Measurements from ENCODE around the gene MLYCD.

The MLYCD gene

GRCh38 chr16:83969771-83970429 lies 71.0 kb downstream of the MLYCD start:
- ChIA-PET POLR2A (ENCODE audit: low non-redundant PET) (no interaction called here), CTCF (interaction anchor here (0.6 to 2.0 kb wide), 4 partner anchors 13 to 96 kb away, joined by 3 to 9 read pairs (median 4); no protein-coding TSS in a partner anchor)
- TF ChIP-seq CTCF (conservative IDR thresholded peaks at IDR 0.05; ENCODE audit: low read depth), result no peak
- no peak overlapping the region for H3K27ac ChIP-seq
- DNase-seq (ENCODE audit: low spot score), result no peak

- CTCF ChIA-PET, result interaction anchor here (0.6 to 2.0 kb wide), 5 partner anchors 18 to 95 kb away, joined by 3 to 9 read pairs (median 3); no protein-coding TSS in a partner anchor
- TF ChIP-seq CTCF (conservative IDR thresholded peaks at IDR 0.05; ENCODE audit: low read depth), result no peak
- DNase-seq (ENCODE audit: low spot score), result no peak
- POLR2A ChIA-PET (ENCODE audit: low non-redundant PET), result no interaction called here
- no peak overlapping the region for H3K27ac ChIP-seq
Observed at GRCh38 chr16:83970430-83970815, 71.5 kb downstream of the MLYCD start.

- TF ChIP-seq CTCF (conservative IDR thresholded peaks at IDR 0.05; ENCODE audit: low read depth), result no peak
- ChIA-PET POLR2A (ENCODE audit: low non-redundant PET) (no interaction called here), CTCF (interaction anchor here (0.6 to 1.2 kb wide), 6 partner anchors 16 to 989 kb away, joined by 3 to 6 read pairs (median 3); partner anchors contain the start of gene OSGIN1)
- H3K27ac ChIP-seq, result no peak overlapping the region
- peak; percentile 24 for DNase-seq (ENCODE audit: low spot score)
Observed at GRCh38 chr16:83971165-83972130, 72.5 kb downstream of the MLYCD start.

DNA sequence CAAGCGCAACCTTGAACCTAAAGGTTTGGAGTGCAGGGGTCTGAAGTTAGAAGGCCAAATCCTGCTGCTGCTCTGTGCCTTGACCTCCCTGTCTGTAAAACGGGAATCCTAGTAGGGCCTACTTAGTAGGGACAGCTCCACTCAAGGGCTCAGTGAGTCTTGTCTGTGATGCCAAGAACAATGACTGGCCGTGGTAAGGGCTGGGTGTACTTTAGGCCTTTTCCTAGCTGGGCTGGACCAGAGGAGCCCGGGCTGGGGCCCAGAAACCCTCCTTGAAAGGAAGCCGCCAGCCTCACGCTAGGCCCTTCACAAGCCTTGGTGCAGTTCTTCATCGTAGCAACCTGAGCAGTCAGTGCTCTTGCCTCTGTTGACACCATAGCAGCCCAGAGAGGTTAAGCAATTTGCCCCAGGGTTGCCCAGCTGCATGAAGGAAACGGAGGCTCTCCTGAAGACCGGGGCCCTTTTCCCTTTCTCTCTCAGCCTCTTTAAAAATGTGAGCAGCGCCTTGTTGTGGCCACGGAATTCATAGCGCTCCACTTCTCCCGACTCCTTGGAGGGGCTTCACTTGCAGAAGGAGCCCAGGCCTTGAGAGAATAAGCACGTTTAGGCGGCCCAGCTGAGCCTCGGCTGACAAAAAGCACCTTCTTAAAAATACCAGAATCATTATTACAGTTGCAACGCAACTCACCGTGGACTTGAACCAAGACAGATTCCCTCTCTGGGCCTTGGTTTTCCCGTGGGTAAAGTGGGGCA lies 73.5 kb downstream of the MLYCD start:
- TF ChIP-seq CTCF (conservative IDR thresholded peaks at IDR 0.05; ENCODE audit: low read depth), result no peak
- POLR2A ChIA-PET (ENCODE audit: low non-redundant PET), result no interaction called here
- CTCF ChIA-PET, result interaction anchor here (0.6 kb wide), 1 partner anchor 215 kb away, joined by 3 read pairs; no protein-coding TSS in a partner anchor
- H3K27ac ChIP-seq, result no peak overlapping the region
- no peak for DNase-seq (ENCODE audit: low spot score)

- CTCF ChIA-PET, result interaction anchor here (0.6 kb wide), 1 partner anchor 71 kb away, joined by 3 read pairs; no protein-coding TSS in a partner anchor
- POLR2A ChIA-PET (ENCODE audit: low non-redundant PET), result no interaction called here
- DNase-seq (ENCODE audit: low spot score), result no peak
- TF ChIP-seq CTCF (conservative IDR thresholded peaks at IDR 0.05; ENCODE audit: low read depth), result no peak
- no peak overlapping the region for H3K27ac ChIP-seq
Observed at GRCh38 chr16:83973077-83973476, 74.2 kb downstream of the MLYCD start.

All from RWPE1 (cell line).